Effector CD4-positive, alpha-beta T cell (primary cell): ENCODE results near the gene FCGR3B.
A peak's percentile ranks its signal among the peaks of the same experiment; 100 is the strongest.
"Not testable (repeated sequence)": the region's sequence is repeated elsewhere in the genome, so short reads cannot be mapped to it uniquely, and the experiment has no call there.

ENCODE experiments used
- DNase-seq: peaks from one replicate; pipeline ENCODE4 v3.0.0-alpha.2; 2020

FCGR3B gene

DNA sequence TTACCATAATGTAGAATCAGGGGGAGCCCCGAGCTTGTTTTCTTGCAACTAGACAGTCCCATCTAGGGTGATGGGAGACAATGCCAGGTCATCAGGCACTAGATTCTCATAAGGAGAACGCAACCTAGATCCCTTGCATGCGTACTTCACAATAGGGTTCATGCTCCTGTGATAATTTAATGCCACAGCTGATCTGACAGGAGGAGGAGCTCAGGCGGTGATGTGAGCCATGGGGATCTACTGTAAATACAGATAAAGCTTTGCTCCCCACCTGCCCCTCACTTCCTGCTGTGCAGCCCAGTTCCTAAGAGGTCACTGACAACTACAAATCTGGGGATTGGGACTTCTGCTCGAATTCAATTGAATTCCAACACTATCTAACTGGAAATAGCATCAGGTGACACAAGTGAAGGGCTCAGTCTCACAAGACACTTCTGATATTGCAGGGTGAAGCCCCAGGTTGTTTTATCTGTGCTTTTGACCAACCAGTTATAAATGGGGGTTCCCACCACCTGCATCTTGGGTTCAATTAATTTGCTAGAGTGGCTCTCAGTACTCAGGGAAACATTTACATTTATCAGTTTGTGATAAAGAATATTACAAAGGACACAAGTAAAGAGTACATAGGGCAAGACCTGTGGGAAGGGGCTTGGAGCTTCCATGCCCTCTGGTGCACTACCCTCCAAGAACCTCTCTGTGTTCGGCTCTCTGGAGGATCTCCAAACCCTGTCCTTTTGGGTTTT is 7.4 kb upstream of the FCGR3B start:
- DNase-seq: not testable (repeated sequence)

- DNase-seq: not testable (repeated sequence)
These were observed 6.0 kb upstream of the FCGR3B start for GRCh38 chr1:161636976-161637375.

GRCh38 chr1:161636189-161636782 is 5.3 kb upstream of the FCGR3B start:
- DNase-seq: not testable (repeated sequence)

DNA sequence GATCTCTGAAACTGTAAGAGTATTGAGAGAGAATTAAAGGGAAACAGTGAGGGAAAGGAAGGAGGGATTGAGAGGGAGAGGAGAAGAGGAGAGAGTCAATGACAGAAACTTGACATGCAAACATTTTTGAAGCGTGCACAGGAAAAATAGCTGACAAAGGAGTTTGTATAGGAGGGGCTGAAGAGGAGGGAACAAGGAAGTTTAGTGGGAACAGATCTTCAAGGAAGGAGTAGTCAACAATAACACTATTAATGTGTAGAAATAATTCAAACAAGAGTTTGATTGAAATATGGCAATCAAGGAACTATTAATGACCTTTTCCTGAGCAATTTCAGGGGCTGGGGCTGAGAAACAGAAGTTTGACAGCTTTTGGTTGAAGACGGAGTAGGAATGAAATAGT is 4.0 kb upstream of the FCGR3B start:
- not testable (repeated sequence) for DNase-seq

DNA sequence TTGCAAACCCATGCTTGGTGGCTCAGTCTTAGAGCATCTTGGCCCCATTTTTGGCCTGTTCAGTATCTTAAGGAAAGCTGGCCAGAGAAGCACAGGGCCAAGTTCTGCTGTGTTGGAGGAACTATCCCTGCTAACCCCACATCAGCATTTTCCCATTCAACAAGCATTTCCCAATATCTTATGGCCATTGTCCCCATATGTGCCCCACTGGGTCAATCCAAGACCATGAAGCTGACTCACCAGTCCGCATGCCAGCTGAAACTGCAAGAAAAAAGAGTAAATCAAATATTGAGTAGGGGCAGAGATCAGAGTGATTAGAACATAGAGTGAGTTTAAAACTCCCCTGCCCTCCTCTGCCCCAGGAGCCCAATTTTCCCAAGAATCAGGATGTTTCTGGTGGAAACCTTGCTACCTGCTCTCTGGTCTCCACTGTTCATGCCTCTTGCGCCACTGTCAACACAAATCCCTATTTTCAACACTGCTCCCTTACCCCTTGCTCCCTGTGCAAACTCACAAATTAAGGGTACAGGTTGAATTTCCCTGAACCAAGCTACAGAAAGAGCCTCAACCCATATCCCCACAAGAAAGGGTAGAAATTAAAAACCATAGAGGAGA is 741 bp downstream of the FCGR3B start:
- not testable (repeated sequence) for DNase-seq

DNA sequence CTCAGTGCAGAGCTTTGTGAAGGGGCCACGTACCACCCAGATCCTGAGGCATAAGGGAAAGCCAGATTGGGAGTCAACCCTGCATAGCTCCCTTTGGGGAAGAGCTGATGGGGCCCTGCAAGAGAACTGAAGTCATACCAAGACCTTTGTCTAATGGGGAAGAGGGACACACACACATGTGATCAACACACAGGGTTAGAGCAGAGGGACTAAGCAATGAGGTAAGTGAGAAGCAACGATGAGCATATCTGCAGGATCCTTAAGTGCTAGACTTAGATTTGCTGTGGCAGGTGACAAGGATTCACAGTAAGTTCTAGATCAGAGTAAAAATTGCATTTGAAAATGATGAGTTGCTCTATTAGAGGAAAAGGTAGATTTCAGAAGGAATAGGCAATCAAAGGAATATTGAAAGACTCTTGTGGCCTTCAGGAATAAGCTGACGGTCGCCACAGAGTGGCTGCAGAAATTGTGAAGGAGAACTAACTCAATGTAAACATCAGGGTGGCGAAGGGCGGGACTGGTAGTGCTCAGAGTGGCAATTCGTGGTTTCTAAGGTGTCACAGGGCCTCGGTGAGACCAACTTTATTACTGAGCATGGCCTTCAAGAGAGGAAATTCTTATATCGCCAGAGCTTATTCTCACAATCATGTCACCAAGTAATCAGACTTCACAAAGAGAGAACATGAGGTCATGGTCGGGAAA is 4.4 kb downstream of the FCGR3B start:
- not testable (repeated sequence) for DNase-seq

DNA sequence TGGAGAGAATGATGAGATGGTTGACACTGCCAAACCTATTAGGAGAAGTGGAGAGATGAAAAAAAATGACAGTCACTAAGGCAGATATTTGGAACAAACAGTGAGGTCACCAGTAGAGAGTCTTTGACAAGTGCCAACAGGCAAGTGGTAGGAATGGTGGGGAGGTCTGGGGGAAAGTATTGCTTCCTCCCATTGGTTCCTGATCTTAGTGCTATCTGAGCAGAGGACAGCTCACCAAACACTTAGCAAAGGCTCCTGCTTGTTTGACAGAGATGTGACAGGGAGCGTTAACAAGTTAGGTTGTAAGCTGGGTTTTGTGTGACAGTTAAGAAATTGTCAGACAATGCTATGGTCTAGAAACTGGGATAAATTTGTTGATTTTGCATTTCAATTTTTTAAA is 6.4 kb downstream of the FCGR3B start:
- DNase-seq: not testable (repeated sequence)

DNA sequence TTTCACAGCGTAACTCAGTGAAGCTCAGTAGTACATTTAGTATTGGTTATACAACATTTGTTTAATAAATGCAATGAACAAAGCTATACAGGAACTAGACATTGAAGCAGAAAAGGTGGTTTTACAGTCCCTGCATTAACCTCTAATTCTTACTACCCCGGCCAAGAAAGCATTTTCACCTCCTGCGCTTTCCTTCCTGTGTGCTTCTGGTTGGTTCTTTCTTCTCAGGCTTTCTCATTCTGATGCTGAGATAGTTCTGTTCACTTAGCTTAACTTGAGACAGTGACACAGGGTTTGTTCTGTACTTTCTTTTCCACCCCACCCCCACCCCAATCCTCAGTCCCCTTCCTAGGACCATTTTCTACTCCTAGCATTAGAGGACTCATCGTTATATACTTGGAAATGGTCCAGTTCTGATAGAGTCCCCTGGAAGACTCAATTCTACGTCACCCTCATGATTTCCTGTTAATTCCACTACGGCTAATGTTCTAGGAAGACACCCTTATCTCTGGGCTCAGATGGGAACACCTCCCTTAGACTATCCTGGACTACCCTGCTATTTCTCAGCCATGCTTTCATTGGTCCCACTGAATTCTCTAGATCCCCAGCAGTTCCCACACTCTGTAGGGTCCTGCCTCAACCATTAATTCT is 7.5 kb downstream of the FCGR3B start:
- DNase-seq: not testable (repeated sequence)

DNA sequence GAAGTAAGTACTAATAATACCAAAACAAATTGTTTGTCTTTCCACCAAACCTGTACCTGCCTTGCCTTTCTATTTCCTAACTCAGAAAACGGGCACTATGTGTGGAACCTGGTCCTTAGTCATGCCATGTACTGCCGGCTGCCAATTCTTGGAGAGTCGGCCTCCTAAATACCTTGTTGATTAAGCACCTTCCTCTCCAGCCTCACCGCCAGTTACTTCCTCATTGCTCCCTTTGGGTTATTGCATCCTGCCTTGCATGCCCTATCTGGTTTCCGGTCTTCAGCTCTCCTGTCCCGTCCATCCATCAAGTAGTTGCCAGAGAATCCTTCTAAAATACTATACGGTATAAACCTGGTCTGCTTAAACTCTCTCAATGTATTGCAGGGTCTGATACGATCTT is 8.9 kb downstream of the FCGR3B start:
- not testable (repeated sequence) for DNase-seq

GRCh38 chr1:161621181-161622000 is 9.6 kb downstream of the FCGR3B start:
- peak; percentile 67 for DNase-seq

GRCh38 chr1:161620399-161620798 is 10.6 kb downstream of the FCGR3B start:
- DNase-seq: not testable (repeated sequence)

GRCh38 chr1:161618517-161618916 is 12.5 kb downstream of the FCGR3B start:
- not testable (repeated sequence) for DNase-seq

DNA sequence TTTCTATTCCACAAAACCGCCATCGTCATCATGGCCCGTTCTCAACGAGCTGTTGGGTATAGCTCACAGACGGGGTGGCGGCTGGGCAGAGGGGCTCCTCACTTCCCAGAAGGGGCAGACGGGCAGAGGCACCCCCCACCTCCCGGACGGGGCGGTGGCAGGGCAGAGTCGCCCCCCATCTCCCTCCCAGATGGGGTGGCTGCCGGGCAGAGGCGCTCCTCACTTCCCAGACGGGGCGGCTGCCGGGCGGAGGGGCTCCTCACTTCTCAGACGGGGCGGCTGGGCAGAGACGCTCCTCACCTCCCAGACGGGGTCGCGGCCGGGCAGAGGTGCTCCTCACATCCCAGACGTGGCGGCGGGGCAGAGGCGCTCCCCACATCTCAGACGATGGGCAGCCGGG is 14.6 kb downstream of the FCGR3B start:
- DNase-seq: not testable (repeated sequence)

DNA sequence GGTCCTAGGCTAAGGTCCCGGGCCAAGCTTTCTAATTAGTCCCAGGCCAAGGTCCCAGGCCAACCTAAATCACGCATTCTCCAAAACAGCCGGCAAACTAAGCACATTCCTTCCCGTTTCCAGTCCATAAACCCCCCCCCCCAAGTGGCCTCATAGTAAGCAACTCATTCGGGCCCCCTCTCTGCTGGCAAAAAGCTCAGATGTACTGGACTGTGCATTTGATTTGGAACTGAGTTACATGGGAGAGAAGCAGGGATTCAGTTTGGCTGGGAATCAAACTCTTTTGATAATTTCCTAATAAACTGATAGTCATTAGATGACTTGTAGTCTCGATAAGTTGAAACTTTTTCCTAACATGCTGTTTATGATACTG is 17.8 kb downstream of the FCGR3B start:
- not testable (repeated sequence) for DNase-seq

DNA sequence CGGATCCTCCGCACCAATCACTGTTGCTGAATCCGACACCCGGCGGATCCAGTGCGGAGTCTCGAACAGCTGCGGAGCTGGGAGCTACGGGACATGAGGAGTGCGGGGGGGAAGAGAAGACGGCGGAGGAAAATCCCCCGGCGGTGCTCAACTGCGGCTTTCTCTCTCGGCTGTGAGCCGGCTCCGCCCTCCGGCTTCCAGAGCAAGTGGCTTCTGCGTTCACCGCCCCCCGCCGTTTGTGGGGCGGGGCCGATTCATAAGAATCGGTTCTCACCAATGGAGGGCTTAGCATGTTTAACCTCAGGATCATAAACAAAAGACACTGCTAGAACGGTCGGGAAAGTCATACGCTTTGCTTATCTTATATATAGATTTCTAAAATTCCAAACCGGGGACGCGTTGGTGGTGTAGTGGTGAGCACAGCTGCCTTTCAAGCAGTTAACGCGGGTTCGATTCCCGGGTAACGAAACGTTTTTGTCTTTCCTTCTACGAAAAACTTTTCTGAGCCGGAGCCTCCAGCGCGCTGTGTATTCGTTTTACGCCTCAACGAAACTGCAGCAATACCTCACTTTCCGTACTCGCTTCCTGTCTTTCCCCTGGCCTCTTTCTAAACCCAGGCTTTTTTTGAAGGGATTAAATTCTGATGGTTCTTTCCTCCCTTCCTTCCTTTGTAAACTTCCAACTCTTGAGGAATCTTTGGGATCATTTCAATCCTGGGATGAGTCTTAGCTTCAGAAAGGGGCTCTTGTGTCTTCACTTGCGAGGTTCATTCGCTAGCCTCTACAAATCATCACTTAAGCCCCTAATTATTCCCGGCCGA is 18.4 kb downstream of the FCGR3B start:
- DNase-seq: peak; percentile 92

DNA sequence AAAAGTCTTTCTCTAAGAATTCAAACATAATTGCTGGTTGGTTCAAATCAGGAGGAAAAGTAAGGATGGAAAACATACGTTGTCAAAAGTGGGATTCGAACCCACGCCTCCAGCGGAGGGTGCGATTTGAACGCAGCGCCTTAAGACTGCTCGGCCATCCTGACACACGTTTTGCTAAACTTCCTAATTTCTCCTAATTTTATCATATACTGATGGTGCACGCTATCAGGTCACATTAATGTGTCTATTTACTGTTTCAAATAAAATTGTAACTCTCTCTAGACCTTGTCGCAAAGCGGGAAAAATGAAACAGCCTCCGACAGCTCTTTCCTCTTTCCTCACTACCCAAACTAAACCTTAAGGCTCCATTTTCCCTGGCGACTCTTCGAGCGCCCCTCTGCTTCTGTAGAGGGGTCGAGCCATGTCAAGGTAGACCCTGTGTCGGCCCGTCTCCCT is 19.1 kb downstream of the FCGR3B start:
- not testable (repeated sequence) for DNase-seq

DNA sequence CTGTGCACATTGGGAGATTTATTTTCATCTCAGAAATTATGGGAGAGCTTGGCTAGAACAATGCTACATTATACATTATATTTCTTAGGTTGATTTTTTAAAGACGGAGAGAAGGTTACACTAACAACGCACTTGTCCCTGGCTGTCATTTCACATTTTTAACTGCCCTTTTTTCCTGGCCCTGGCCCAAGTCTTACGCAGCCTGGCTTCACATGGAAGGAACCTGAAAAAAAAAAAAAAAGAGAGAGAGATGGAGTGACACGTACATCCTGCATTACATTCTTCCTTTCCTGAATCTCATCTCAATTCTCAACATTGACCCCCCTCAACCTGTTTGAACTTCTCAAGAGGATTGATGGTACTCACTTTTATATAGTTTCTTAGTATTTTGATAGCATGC is 20.8 kb downstream of the FCGR3B start:
- not testable (repeated sequence) for DNase-seq

DNA sequence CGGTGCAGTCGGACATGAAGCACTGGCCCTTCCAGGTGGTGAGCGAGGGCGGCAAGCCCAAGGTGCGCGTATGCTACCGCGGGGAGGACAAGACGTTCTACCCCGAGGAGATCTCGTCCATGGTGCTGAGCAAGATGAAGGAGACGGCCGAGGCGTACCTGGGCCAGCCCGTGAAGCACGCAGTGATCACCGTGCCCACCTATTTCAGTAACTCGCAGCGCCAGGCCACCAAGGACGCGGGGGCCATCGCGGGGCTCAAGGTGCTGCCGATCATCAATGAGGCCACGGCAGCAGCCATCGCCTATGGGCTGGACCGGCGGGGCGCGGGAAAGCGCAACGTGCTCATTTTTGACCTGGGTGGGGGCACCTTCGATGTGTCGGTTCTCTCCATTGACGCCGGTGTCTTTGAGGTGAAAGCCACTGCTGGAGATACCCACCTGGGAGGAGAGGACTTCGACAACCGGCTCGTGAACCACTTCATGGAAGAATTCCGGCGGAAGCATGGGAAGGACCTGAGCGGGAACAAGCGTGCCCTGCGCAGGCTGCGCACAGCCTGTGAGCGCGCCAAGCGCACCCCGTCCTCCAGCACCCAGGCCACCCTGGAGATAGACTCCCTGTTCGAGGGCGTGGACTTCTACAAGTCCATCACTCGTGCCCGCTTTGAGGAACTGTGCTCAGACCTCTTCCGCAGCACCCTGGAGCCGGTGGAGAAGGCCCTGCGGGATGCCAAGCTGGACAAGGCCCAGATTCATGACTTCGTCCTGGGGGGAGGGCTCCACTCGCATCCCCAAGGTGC is 24.2 kb downstream of the FCGR3B start:
- DNase-seq: not testable (repeated sequence)

GRCh38 chr1:161605762-161606540 is 25.0 kb downstream of the FCGR3B start:
- not testable (repeated sequence) for DNase-seq
